Kasumi-1 (cell line): ENCODE data around the gene IMMP2L.

Experiments
- DNase-seq, 2 experiments: peaks; one replicate each; lab custom pipeline; 2025; lab: John Stamatoyannopoulos, UW

IMMP2L gene

DNA sequence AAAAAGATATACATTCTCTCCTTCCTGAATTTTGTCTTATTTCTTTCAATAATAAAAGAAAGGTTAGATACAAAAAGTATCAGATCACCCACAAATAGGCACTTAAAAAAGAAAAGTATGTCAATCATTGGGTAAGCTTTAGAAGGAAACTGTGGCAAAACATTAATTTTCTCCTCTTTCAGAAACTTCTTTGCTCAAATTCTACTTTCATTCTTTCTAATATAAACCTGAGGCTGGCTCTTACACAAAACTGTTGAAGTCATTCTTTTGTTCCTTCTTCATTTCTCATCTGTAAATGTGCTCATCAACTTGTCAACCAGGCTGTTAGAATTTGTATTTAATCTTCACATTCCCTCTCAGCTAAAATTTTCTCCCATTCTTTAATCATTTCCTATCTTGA, 346.7 kb downstream of the IMMP2L start:
- DNase-seq = no peak

DNA sequence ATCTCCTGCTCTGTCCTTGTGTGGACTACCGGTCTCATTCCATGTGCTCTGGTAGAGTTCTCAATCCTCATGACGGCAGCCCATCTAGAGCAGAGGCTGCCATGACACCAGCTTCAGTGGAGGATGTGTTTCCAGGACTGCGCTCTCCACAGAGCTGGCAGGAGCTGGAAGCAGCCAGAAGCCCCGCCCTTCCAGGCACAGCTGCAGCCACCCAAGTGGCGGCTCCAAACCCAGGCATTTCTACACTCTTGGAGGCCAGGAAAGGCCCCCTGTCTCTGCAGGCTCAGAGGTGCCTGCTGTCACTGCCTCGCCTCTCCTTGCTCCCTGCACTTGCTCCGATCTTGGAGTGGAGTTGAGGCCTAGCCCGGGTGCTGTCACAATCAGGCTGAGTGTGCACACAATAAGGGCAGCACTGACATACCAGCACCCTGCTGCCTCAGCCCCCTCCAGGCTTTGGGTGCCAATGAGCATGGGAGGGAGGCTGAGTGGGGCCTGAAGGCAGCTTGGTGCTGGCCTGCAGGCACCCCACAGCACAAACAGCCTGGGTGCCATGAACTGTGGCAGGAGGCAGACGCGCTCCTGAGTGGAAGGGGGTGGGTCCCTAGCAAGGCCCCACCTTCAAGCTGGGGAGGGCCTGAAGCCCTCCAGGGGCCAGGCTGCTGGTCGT, 349.3 kb downstream of the IMMP2L start:
- no peak for DNase-seq

DNA sequence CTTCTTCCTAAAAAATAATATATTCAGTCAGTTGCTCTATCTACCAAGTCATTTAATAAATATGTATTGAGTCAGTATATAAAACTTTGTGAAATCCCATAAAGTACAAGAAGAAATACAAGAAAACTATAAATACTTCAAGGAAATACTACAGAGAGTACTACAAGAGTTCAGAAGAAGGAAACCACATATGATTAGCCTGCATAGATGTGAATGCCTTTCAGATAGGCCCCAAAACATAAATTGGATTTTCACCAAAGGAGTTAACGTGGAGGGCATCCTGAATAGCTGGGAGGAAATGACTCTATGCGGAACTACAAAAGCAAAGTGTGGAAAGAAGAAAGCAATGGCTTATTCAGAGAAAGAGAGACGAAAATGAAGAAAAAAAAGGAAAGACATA, 351.3 kb downstream of the IMMP2L start:
- no peak for DNase-seq

DNA sequence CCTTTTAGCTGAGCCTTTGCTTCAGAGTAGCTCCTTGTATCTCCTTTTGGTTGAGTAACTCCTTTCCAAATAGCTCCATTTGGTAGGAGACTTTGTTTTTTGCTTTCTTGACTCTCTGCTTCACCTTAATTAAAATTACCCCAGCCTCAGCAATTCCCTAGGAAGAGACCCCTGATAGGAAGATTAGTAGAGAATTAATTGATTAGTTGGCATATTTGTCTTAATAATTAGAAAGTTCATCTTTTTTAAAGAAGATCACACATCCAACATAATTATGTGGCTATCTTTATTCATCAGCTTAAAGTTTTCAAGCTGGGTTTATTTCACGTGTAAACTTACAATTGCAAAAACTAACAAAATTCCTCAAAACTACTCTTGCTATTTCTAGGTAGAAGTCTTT, 352.2 kb downstream of the IMMP2L start:
- no peak for DNase-seq

DNA sequence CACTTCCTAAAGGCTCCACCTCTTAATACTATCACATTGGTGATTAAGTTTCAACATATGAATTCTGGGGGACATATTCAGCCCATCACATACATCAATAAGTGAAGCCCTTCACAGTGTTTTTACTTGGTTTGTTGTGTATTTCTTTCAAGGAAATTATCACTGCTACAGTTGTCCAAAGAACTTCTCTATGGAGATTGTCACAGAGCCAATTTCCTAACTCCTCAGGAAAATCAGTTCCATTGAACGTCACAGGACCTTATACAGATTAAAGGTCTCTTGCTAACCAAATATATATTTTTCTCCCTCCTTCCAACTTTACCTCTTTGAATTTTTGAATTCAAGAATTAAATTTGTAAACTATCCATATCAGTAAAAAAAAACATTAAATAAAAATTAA, 357.0 kb downstream of the IMMP2L start:
- DNase-seq = no peak

DNA sequence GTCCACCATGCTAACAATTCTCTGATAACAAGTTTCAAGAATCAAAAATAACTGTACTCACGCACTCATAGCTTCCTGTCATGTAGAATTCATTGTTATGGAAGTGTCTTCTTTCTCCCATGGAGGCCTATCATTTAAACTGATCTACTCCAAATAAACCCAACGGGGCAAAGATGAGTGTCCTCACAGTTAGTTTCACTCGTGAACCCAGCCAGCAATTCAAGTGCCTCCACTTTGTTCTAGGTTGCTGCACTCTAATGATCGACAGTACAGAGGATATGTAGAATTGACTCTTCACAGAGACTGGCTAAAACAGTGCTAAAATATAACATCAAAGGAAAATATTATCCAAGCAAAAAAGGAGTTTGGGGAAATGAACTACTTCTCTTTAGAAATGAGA, 360.0 kb downstream of the IMMP2L start:
- DNase-seq = no peak

DNA sequence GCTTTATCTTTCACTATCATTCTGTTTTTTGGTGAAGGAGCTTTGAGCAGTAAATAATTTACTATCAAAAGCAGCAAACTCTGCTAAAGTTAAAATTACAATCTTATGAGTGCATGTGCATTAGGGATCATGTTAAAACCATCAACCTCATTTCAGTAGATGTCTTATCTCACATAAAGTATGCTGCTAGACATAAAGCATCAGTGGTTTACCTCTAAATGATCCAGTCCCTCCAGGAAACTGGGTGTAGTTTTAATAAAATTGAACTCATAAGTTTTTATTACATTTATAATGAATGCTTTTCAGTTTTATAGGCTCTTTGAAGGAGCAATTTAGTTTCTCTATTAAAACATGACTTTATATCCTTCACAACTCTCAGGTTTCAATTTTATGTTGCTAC, 362.6 kb downstream of the IMMP2L start:
- DNase-seq = no peak

DNA sequence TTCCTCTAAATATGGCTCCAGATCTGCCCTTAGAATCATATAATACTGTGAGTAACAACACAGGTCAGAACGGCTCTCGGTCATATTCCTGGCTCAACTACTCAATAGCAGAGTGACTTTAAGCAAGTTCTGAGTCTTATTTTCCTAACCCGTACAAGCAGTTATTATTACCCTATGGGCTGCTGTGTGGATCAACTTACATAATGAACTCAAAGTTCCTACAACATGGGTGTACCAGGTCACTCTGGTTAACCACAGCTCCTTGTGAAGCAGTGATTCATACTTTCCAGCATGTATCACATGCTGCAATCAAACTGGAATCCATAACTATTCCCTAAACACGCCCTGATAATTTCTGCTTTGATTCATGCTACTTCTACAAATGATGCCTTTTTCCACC, 364.0 kb downstream of the IMMP2L start:
- DNase-seq = no peak

DNA sequence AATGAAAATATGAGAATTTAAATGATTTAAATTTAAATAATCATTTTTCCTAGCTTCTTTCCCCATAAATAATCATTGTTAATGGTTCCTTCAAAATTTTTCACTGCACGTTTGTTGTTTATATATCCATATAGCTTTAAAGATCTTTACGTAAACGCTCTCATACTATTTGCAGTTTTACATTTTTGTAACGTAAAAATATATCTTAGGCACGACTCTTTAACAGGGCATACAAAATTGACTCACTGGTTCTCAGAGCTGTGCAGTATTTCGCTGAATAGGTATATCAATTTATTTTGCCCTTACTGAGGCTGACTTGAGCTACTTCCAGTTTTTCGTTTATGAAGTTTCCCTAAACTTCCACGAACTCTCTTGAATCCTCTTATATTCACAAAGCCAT, 365.6 kb downstream of the IMMP2L start:
- no peak for DNase-seq

DNA sequence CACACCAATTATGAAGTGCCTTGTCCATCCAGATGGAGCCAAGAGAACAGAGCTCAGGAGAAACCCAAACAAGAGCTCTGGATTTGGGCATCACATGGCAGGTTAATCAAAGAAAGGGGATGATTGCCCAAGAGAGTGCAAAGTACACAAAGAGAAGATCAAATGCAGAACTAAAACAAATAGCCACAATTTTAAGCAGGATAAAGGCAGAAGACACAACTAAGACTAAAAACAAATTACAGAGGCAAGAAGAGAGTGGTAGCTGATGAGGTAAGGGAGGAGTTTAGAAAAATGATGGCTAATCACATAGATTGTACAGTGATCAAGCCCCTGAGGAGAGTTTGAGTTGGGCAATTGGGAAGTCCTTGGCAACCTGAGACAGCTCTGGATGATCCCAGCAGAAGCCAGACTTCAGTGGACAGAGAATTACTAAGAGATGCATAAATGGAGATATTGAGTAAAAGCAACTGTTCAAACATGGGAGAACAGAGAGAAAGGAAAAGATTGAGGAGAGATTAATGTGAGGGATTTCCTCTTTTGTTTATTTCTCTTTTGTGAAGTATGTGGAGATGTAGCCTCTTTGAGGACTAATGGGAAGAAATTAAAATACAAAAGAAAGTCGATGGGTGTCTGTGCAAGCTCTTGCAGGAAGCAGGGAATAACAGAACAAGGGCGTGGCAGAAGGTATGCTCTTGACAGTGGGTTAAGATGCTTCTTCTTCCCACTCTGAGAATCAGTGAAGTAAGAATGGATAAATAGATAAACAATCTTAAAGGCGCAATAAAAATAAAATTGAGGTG, 369.5 kb downstream of the IMMP2L start:
- DNase-seq = no peak

DNA sequence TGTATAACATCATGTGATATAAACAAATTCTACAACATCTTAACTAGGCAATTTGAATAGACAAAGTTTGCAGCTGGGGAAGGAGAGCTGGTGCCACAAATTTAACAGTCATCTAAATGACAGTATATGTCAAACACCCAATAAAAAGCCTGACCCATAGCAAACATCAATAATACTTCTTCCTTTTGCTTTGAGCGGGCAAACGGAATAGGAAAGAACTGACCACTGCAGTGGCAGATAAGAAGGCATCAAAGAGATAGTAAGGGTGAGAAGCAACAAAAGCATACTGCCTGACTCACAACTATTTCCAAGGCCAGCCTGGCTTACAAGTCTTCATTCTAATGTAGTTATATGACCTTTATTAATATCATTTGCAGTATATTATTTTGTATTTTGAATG, 371.5 kb downstream of the IMMP2L start:
- DNase-seq = no peak

DNA sequence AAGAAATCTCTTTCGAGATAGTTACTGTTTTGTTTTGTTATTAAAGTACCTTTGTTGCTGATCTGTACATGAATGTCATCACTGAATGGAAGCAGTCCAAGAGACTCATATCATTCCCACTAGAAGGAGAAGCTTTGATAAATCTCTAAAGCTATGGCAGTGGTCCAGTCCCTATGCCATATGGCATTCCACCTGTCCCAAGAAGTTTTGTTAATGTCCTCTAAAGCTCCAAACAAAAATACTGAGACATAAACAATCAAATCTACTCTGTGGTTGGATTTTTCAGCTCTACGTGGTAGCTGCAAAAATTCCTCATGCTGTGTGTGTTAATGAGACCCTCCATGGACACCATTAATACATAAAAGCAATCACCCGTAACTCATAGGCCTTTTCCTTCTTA, 377.3 kb downstream of the IMMP2L start:
- no peak for DNase-seq

DNA sequence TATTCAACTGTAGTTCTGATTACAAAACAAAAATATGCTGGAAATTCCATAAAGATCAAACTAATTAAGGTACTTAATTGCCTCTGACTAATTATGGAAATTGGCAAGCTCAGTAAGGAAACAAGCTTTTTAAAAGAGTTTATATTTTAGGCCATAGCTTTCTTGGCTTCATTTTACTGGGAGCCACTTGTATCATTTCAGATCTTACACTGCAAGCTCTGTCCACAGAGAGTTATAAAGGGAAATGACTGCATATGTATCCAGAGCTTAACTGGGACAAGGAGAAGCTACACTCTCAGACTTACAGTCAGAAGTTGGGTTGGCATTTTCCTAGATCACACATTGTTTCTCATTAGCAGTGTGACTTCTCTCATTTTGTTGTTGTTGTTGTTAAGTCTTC, 379.0 kb downstream of the IMMP2L start:
- DNase-seq = no peak

DNA sequence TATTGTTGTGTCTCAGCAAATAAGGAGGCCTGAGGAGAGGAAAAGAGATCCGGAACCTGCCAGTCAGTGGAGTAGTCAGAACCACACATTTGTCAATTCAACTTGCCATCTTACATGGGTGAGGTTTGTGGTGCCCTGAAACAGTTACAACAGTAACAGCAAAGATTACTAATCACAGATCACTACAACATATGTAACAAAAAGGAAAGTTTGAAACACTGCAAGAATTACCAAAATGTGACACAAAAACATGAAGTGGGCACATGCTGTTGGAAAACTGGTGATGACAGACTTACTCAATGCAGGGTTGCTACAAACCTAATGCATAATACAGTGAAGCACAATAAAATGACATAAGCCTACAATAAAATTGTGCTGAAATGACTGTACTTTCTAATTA, 382.0 kb downstream of the IMMP2L start:
- DNase-seq = no peak

DNA sequence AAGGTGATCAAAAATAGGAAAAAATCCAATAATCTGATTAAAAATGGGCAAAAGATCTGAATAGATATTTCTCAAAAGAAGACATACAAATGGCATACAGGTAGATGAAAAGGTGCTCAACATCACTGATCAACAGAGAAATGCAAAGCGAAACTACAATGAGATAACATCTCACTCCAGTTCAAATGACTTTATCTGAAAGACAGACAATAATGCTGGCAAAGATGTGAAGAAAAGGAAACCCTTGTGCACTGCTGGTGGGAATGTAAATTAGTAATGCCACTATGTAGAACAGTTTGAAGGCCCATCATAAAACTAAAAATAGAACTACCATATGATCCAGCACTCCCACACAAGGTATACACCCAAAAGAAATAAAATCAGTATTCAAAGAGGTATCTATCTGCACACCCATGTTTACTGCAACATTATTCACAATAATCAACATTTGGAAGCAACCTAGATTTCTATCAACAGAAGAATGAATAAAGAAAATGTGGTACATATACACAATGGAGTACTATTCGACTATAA, 386.3 kb downstream of the IMMP2L start:
- no peak for DNase-seq

DNA sequence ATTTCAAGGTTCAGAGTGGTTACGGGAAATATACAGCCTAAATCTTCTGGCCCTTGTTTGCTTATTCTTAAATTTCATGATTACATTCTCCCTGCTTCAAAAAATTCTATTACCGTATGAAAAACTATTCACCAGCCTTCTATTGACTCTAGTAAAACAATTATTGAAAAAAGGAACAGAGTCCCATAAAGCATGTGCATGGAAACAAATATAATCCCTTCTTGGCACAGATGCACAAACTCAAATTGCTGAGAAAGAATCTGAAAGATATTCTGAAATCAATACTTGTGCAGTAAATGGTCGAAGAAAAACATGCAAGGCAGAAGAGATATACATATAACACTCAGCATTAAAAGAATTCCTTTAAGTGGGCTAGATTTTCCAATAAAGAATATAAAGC, 387.8 kb downstream of the IMMP2L start:
- no peak for DNase-seq

DNA sequence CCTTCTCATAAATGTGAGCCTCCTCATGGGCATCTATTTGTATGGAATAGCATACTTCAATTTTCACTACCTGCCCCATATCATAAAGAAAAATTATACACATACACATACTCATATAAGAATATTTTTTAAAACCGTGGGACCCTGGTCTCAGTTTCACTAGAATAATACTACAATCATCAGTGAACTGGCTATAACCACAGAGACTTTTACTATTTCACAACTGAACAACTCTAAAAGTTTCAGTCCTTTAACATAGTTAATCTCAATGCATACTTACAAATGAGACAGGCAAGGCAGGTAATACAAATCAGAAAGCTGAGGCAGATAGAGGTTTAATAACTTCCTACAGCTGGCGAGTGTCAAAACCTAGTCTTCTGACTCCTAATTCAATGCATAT, 388.3 kb downstream of the IMMP2L start:
- no peak for DNase-seq

DNA sequence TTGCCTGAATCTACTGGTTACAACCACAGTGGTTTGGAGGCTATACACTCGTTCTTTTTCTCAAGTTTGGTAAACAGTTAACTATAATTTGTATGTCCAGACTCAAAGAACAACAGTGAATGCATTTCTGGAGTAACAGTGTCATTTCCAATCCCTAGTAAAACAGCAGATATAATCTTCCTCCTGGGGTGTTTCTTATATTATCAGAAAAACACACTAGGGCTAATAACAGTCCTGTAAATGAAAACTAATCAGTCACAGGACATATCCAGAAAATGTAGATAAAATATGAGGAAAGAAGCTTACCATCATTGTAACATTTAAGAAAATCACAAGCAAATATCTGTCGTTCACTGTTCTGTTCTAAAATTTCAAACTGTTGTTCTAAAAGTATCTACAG, 388.8 kb downstream of the IMMP2L start:
- DNase-seq = no peak

DNA sequence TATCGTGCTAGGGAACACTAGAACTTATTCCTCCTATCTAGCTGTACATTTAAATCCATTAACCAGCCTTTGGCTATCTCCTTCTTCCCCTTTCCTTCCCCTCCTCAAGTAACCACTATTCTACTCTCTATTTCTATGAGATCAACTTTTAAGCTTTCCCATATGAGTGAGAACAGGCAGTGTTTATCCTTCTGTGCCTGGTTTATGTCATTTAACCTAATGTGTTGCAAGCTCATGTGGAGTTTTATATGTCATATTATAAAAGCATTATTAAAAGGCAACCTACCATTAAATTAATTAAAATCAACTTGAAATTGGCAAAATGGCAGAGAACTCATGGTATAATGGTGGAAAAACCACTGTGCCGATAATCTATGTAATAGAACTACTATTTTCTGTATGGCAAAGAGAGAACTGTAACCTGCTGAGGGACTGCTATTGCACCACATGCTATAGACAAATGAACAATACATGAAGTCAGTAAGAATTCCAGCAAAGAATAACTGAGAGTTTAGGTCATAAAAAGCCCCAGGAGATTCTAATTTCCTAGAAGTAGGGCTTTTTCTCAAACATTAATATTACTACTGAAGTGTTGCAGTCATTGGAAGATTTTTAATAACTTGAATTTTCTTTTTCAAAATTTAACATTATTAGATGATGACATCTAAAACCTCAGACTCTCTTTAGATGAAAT, 389.6 kb downstream of the IMMP2L start:
- DNase-seq = no peak

DNA sequence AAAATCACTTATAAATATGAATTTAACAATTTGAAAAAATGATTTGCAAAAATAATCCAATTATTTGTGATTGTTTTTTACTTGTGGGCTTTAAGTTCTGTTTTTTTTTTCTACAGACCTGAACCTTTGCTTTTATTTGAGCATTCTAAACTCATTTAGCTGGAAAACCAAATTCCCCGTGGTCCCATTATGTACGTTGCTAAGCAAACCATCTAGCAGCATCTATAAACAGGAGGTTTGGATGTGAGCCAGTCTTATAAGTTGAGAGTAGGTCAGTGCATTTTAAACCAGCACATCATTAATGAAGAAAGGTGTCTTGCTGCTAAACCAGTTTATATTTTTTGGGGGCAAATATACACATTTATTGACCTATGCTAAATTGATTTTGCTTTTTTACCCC, 394.1 kb downstream of the IMMP2L start:
- DNase-seq = no peak

DNA sequence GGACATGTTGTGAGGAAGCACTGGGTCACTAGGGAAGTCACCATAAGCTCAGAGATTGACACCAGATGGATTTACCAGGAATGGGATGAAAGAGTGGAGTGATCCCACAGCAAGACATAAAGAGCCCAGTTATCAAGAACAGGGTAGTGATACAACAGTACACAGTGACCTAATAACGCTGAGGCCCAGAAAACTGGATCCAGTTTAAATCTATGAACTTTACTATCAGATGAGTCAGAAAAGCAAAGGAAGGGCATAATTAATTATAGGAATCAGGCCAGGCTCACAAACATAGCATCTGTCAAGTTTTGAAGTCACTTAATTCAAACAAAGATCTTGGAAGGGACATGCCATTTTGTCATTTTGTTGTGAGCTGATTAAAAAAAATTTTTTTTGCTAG, 397.9 kb downstream of the IMMP2L start:
- DNase-seq = no peak

DNA sequence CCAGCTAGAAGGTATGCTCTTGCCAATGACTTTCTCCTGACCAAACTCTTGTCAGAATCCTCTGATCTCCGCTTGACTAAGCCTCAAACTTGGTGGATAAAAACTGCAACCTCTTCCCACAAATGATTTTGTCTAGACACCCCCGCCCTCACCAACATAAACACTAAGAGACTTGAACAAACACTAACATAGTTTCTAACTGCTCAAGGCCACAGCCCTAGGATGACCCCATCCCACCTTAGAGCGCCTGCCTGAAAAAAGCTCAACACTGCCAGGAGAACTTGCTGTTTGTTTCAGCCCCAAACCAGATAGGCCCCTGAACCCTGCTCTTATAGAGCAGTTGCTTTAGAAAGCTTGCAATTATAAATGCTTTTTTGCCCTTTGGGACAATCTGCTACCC, 399.6 kb downstream of the IMMP2L start:
- no peak for DNase-seq

DNA sequence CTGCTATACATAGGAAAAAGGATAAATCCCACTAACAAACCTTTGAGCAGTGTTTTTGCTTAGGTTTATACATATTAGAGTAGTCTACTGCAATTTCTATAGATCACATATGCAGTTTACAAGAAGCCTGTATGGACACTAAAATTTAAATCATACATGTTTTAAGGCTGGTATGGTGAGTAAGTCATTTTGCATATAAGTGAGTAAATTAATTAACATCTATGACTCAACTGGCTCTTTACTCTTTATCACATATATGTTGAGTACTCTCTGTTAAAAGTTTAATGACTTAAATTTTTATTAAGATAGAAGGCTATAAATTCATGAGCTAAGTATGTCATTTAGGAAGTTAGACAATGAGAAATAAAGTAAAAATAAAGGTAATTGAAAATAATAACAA, 402.0 kb downstream of the IMMP2L start:
- DNase-seq = no peak
